Measurements from ENCODE around the gene RAD51B. TPM values are rescaled to one million over a fixed set of nuclear protein-coding genes. Genes with fewer than 3 reads are reported as not detected.

Gene RAD51B
- total RNA-seq, 2 donors from 2014 or later, result 9.3 to 12.1 TPM

DNA sequence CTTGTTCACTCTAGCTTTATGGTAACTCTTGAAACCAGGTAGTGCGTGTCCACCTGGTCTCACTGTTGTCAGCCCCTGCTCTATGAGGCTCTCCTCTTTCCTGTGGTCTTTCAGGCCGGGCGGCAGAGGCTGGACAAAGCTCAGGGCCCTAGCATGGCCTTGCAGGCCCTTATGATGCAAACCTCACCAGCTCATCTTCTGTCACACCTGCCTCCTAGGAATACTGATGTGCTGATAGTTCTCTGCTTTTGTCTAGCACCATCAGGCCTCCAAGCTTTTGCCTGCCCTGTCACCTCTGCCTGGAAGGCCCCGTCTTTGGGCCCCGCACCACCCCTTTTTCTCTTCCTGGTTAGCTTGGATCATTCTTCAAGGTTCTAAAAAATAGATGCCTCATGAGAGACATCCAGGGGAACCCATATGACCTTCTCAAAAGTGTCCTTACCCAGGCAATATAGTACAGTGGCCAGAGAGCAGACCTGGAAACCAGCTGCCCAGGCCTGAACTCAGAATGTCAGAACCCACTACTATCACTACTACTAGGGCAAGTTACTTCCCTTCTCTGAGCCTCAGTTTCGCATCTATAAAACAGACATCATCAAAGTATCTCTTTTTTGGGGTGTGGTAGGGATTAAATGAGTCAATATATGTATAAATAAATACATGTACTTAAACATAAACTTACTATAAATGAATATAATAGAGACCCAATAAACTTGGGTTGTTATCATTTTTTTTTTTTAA is 881.6 kb downstream of the RAD51B start:
- no peaks in the 10 kb centered on the region for H3K9me3 ChIP-seq
- DNase-seq (ENCODE audit: low spot score) (no peak), ATAC-seq (ENCODE audit: insufficient number of reproducible peaks, low FRiP score, low read depth) (no peak)
- H3K4me1 ChIP-seq (ENCODE audit: control insufficient read depth in 1 of 2, low read depth in 2 of 2), result peaks cover under 1 to 4% of the 10 kb centered on the region in 2 donors
- H3K4me3 ChIP-seq, result no peak overlapping the region
- TF ChIP-seq, protein P1, sequence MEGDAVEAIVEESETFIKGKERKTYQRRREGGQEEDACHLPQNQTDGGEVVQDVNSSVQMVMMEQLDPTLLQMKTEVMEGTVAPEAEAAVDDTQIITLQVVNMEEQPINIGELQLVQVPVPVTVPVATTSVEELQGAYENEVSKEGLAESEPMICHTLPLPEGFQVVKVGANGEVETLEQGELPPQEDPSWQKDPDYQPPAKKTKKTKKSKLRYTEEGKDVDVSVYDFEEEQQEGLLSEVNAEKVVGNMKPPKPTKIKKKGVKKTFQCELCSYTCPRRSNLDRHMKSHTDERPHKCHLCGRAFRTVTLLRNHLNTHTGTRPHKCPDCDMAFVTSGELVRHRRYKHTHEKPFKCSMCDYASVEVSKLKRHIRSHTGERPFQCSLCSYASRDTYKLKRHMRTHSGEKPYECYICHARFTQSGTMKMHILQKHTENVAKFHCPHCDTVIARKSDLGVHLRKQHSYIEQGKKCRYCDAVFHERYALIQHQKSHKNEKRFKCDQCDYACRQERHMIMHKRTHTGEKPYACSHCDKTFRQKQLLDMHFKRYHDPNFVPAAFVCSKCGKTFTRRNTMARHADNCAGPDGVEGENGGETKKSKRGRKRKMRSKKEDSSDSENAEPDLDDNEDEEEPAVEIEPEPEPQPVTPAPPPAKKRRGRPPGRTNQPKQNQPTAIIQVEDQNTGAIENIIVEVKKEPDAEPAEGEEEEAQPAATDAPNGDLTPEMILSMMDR (IDR thresholded peaks at IDR 0.05), result no peak
- no peaks in the 10 kb centered on the region for H3K36me3 ChIP-seq
- no peak overlapping the region for H3K27ac ChIP-seq
- no peaks in the 10 kb centered on the region for H3K27me3 ChIP-seq (replicated peaks; ENCODE audit: insufficient read depth)

GRCh38 chr14:68702135-68702534 is 882.6 kb downstream of the RAD51B start:
- no peak overlapping the region for H3K27ac ChIP-seq
- no peaks in the 10 kb centered on the region for H3K9me3 ChIP-seq
- H3K4me3 ChIP-seq, result no peak overlapping the region
- ATAC-seq (ENCODE audit: insufficient number of reproducible peaks, low FRiP score, low read depth) (no peak), DNase-seq (ENCODE audit: low spot score) (no peak)
- H3K36me3 ChIP-seq, result no peaks in the 10 kb centered on the region
- TF ChIP-seq, protein P1 (IDR thresholded peaks at IDR 0.05), result no peak
- H3K4me1 ChIP-seq (ENCODE audit: control insufficient read depth in 1 of 2, low read depth in 2 of 2), result no peaks in the 10 kb centered on the region
- H3K27me3 ChIP-seq (replicated peaks; ENCODE audit: insufficient read depth), result no peaks in the 10 kb centered on the region

DNA sequence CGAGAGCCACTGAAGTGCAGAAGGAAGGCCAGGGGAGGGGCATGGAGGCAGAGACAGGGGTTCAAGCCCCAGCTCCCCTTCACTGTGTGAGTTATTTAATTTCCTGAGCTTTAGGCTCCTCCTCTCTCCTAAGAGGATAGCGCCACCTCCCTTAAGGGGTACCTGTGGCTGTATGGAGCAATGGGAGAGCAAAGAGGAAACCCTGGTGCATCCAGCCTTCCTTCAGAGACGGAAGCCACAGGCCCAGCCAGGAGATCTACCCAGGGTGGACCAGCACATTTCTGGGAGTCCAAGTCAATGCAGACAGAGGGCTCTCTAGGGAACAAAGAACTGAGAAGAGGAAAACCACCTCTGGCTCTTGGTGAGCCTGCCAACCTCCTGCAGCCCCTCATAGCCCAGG is 883.0 kb downstream of the RAD51B start:
- H3K9me3 ChIP-seq, result no peaks in the 10 kb centered on the region
- no peak for DNase-seq (ENCODE audit: low spot score)

GRCh38 chr14:68703093-68703492 is 883.5 kb downstream of the RAD51B start:
- no peaks in the 10 kb centered on the region for H3K4me1 ChIP-seq (ENCODE audit: control insufficient read depth in 1 of 2, low read depth in 2 of 2)
- no peak overlapping the region for H3K27ac ChIP-seq
- ATAC-seq (ENCODE audit: insufficient number of reproducible peaks, low FRiP score, low read depth), result no peak
- TF ChIP-seq, protein P1 (IDR thresholded peaks at IDR 0.05), result no peak
- H3K27me3 ChIP-seq (replicated peaks; ENCODE audit: insufficient read depth), result no peaks in the 10 kb centered on the region
- H3K4me3 ChIP-seq, result no peak overlapping the region
- H3K36me3 ChIP-seq, result no peaks in the 10 kb centered on the region
- no peak for DNase-seq (ENCODE audit: low spot score)
- no peaks in the 10 kb centered on the region for H3K9me3 ChIP-seq

More for the DNA sequence above, 883.0 kb downstream of the RAD51B start:
- H3K4me1 ChIP-seq (ENCODE audit: control insufficient read depth in 1 of 2, low read depth in 2 of 2), result no peaks in the 10 kb centered on the region
- TF ChIP-seq, protein P1 (IDR thresholded peaks at IDR 0.05), result no peak
- no peak for ATAC-seq (ENCODE audit: insufficient number of reproducible peaks, low FRiP score, low read depth)
- no peak overlapping the region for H3K4me3 ChIP-seq
- no peaks in the 10 kb centered on the region for H3K36me3 ChIP-seq
- H3K27ac ChIP-seq, result no peak overlapping the region
- no peaks in the 10 kb centered on the region for H3K27me3 ChIP-seq (replicated peaks; ENCODE audit: insufficient read depth)

DNA sequence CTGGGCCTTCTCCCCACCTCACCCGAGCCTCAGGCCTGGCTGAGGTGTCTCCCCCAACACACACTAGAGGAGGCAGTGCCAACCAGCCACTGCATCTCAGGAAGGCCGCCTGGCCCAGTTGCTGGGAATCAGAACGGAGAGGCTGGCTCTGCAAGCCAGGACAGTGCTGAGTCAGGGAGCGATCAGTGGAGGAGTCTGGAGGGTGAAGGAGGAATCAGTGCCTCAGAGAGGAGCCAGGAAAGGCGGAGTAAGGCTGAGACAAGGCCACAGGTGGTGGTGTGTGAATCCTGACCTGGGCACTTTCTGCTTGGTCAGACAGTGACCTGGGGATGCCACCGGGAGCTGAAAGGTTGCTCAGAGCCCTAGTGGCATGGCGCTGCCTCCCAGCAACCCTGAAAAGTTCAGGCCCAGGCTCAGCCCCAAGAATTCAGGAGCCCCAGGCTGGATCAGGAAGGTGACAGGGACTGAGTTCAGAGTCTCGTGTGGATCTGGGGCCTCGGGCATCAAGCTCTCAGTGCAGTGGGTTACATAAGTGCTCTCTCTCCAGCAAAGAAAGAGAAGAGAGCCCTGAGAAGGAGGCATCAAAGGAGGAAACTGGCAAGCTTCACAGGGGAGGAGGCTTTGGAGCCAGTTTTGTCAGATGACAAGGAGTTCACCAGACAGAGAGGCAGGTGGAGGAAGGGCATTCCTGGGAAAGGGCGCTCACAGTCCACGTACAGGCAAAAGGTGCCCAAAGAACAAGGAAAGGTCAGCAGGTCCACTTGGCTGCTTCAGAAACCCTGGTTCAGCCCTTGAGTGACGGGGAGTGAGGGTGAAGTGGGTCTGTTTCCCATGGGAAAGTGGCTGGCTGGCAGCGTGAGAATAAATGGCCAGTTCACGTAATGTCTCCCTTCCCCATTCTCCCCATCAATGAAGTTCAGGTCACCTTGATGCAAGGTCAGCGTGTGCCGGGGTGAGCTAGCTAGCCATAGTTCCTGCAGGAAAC is 885.4 kb downstream of the RAD51B start:
- no peaks in the 10 kb centered on the region for H3K27me3 ChIP-seq (replicated peaks; ENCODE audit: insufficient read depth)
- TF ChIP-seq, protein P1 (IDR thresholded peaks at IDR 0.05), result no peak
- H3K4me1 ChIP-seq (ENCODE audit: control insufficient read depth in 1 of 2, low read depth in 2 of 2), result no peaks in the 10 kb centered on the region
- no peaks in the 10 kb centered on the region for H3K9me3 ChIP-seq
- DNase-seq (ENCODE audit: low spot score) (no peak), ATAC-seq (ENCODE audit: insufficient number of reproducible peaks, low FRiP score, low read depth) (no peak)
- H3K27ac ChIP-seq, result no peak overlapping the region
- no peaks in the 10 kb centered on the region for H3K36me3 ChIP-seq
- H3K4me3 ChIP-seq, result no peak overlapping the region

Measured in thoracic aorta (tissue), 2 donors.